HUES6 (cell line): ENCODE results near the gene PTPRR.

ENCODE experiments used
- H3K27ac ChIP-seq: 2 replicates; pipeline ENCODE4 v1.7.0; 2013; ENCODE audit warnings: low read depth, mild to moderate bottlenecking, low read length, inconsistent platforms
- H3K27me3 ChIP-seq: 2 replicates; pipeline ENCODE4 v1.6.1; 2013; ENCODE audit warnings: low read length; ENCODE audit not compliant: control insufficient read depth, insufficient read depth
- H3K36me3 ChIP-seq: 2 replicates; pipeline ENCODE4 v1.6.1; 2013; ENCODE audit warnings: low read length; ENCODE audit not compliant: control insufficient read depth, insufficient read depth
- H3K4me1 ChIP-seq: 2 replicates; pipeline ENCODE4 v1.6.1; 2013; ENCODE audit warnings: low read length; ENCODE audit not compliant: control insufficient read depth, insufficient read depth
- H3K4me3 ChIP-seq: 2 replicates; pipeline ENCODE4 v1.5.1; 2013; ENCODE audit warnings: low read depth, low read length
- H3K9ac ChIP-seq: one replicate; pipeline ENCODE4 v1.6.1; 2013; ENCODE audit warnings: mild to moderate bottlenecking, low read length
- H3K9me3 ChIP-seq: 2 replicates; pipeline ENCODE4 v1.6.1; 2013; ENCODE audit warnings: low read depth, low read length; ENCODE audit not compliant: control insufficient read depth, insufficient read depth

PTPRR gene

DNA sequence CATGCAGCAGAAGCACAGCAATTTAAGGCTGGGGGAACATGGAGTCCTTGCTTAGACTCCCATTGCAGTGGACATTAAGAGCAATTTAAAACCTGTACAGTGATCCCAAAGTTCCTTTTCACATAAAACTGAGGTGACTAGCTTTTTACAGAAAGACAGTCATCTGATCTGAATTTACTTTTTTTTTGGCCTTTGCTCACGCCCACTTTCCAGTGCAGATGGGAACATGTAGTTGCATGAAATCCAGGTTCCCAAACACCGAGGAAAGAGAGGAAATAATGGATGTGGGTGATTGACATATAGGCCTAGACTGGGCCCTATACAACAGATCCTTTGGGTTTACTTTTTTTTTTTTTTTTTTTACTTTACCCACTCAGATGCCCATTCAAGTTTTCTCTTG is 156.9 kb downstream of the PTPRR start:
- Histone ChIP-seq H3K9me3 (peaks cover 10% of the 10 kb centered on the region), H3K27me3 (no peaks in the 10 kb centered on the region)

DNA sequence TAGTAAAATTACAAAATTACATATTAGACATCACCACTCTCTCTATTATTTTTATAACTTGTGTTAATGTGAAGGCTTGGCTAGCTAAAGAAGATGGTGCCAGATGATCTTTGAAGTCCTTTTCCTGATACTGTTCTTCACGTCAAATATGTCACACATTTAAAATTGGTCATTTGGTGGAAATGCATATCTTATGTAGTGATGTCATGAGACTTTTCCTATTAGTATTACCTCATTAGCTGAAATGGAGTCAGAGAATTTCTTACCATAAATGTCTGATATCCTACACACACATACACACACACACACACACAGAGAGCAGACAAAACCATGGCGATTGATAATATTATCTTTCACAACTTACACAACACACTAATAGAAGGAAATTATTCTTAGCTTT is 158.5 kb downstream of the PTPRR start:
- H3K4me1 ChIP-seq: peaks cover 16% of the 10 kb centered on the region
- H3K9me3 ChIP-seq: peaks cover 10% of the 10 kb centered on the region
- H3K4me3 ChIP-seq: no peak overlapping the region

More for the DNA sequence above, 156.9 kb downstream of the PTPRR start:
- Histone ChIP-seq H3K9ac (no peak overlapping the region), H3K36me3 (no peaks in the 10 kb centered on the region), H3K4me3 (no peak overlapping the region), H3K27ac (no peak overlapping the region), H3K4me1 (peaks cover 2% of the 10 kb centered on the region; the same call in 1 of the 2 replicates)

DNA sequence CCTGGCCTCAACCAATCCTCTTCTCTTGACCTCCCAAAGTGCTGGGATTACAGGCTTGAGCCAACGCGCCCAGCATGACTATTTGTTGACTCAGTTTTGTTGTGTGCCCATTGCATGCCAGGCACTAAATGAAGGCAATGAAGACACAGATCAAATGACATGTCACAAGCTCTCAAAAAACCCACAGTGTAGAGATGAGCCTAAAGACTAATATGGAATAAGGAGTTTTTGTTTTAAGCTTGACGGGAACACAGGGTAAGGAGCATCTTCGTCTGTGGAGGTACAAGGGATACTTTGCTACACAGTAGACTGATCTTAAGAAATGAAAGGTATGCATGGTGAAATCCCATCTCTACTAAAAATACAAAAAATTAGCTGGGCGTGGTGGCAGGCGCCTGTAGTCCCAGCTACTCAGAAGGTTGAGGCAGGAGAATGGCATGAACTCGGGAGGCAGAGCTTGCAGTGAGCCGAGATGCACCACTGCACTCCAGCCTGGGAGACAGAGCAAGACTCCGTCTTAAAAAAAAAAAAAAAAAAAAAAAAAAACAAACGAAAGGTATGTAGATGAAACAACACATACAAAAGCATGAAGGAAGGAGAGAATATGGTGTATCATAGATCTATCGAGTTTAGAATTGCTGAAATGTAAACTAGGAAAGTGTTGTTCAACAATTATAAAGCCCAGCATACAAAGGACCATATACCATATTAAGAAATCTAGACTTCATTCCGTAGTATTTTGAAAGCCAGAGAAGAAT is 161.2 kb downstream of the PTPRR start:
- Histone ChIP-seq H3K9me3 (peaks cover 4% of the 10 kb centered on the region), H3K4me3 (no peak overlapping the region), H3K9ac (no peak overlapping the region), H3K4me1 (peaks cover 28% of the 10 kb centered on the region), H3K27me3 (no peaks in the 10 kb centered on the region), H3K36me3 (no peaks in the 10 kb centered on the region), H3K27ac (no peak overlapping the region)

More for the DNA sequence above, 158.5 kb downstream of the PTPRR start:
- Histone ChIP-seq H3K9ac (no peak overlapping the region), H3K36me3 (no peaks in the 10 kb centered on the region), H3K27me3 (no peaks in the 10 kb centered on the region), H3K27ac (no peak overlapping the region)

DNA sequence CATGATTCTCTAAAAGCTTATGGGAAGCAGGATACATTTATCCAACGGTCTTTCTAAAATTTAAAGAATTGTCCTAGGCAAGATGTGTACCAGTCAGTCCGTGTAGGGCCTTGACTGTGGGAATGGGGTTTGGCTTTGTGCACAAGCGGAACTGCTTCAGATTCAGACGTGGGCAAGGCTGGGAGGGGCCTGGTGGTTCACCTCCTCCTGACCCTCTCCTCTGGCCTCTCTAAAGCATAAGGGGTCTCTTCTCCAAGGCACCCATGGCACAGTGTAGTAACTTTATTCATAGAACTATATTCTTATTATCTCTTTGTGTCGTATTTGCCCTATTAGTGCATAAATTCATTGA is 162.1 kb downstream of the PTPRR start:
- Histone ChIP-seq H3K27ac (peak overlapping the region; percentile 72), H3K4me1 (peaks cover 30% of the 10 kb centered on the region)

DNA sequence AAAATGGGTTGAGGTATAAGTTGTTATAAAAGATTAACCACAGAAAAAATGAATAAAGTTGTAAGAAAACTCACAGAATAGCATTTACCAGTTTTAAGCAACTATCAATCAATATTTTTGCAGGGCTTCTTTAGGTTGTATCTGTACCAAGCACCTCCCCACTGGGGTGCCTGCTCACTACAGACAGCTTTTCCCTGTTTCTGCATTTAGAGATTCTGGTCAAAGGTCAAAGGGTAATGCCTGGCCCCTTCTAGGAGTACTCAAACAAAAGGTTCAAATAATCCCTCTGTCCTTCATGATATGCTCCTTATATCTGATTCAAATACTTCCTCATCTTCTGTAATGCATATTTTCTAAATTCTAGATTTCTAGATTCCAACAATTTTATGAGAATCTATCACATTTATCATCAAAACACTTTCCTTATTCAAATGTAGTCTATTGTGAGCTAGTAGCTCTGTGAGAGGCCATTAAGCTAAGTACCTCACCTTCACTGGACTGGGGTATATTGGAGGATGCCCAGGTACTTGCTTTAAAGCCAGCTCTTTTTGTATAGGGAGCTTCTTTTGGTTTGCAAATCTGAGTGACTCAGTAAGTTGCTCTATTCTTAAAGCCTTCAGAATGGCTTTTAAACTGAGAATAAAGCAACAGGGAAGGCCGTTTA is 162.6 kb downstream of the PTPRR start:
- Histone ChIP-seq H3K4me1 (peaks cover 30% of the 10 kb centered on the region), H3K36me3 (no peaks in the 10 kb centered on the region), H3K9ac (no peak overlapping the region), H3K27ac (peak overlapping the region; percentile 72), H3K9me3 (no peaks in the 10 kb centered on the region), H3K27me3 (no peaks in the 10 kb centered on the region), H3K4me3 (no peak overlapping the region)

More for the DNA sequence above, 162.1 kb downstream of the PTPRR start:
- no peaks in the 10 kb centered on the region for H3K9me3 ChIP-seq
- no peaks in the 10 kb centered on the region for H3K36me3 ChIP-seq
- no peaks in the 10 kb centered on the region for H3K27me3 ChIP-seq
- H3K4me3 ChIP-seq: no peak overlapping the region
- no peak overlapping the region for H3K9ac ChIP-seq

DNA sequence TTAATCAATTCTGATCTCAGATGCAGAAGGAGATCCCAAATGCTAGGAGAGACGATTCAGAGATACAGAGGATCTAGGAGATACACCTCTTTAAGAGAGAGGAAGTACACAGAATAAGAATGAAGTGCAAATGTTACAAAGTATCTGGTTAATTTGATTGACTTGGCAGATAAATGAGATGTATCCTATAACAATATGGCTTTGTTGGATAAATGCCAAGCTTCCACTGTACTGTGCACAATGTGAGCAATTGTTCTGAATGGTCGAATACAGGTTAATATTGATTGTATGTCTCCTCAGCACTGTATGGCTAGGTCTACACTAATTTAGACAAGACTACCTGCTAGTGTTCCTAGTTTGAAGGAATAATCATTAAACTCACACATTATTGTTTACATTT is 163.7 kb downstream of the PTPRR start:
- H3K4me3 ChIP-seq: no peak overlapping the region
- H3K36me3 ChIP-seq: no peaks in the 10 kb centered on the region
- H3K9ac ChIP-seq: no peak overlapping the region
- no peak overlapping the region for H3K27ac ChIP-seq
- peaks cover 30% of the 10 kb centered on the region for H3K4me1 ChIP-seq
- H3K27me3 ChIP-seq: no peaks in the 10 kb centered on the region
- H3K9me3 ChIP-seq: no peaks in the 10 kb centered on the region

DNA sequence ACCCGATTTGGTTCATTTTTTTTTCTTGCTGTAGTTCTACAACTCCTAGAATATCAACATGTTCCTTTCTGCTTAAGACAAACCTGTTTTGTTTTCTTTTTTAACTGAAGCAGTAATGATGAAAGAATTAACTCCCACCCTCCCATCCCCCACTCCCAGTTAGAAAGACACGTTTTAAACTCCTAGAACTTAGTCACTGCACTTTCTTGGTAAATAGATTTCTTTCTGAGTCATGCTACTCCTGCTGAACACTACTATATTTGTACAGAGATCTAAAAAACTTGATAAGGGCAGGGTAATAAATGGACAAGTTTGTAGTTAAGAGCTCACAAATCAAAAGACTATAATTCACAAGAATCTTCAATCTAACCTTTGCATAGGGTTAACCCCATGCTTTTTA is 164.4 kb downstream of the PTPRR start:
- H3K36me3 ChIP-seq: no peaks in the 10 kb centered on the region
- H3K4me3 ChIP-seq: no peak overlapping the region
- H3K9me3 ChIP-seq: no peaks in the 10 kb centered on the region
- no peak overlapping the region for H3K9ac ChIP-seq
- no peak overlapping the region for H3K27ac ChIP-seq
- H3K4me1 ChIP-seq: peaks cover 30% of the 10 kb centered on the region
- no peaks in the 10 kb centered on the region for H3K27me3 ChIP-seq

DNA sequence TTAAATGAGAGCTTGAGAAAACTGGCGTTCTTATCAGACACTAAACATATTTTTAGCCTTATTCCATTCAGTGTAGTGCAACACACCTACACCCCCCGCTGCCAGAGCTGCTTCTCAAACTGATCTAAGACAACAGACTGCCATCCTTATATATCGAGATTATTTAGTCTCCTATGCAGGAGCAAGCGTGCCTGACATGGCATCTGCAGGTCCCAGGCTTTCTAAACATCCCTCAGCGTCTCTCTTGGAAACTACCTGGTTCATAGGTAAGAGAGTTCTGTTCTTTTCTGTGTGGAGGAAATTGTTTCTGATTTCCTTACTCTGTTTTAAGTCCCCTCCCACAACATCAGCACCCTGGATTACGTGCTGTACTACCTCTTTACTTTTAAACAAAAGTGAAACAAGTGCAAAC is 166.2 kb downstream of the PTPRR start:
- Histone ChIP-seq H3K27me3 (no peaks in the 10 kb centered on the region), H3K27ac (no peak overlapping the region), H3K9ac (no peak overlapping the region), H3K36me3 (no peaks in the 10 kb centered on the region), H3K4me1 (peaks cover 30% of the 10 kb centered on the region), H3K4me3 (no peak overlapping the region), H3K9me3 (no peaks in the 10 kb centered on the region)

DNA sequence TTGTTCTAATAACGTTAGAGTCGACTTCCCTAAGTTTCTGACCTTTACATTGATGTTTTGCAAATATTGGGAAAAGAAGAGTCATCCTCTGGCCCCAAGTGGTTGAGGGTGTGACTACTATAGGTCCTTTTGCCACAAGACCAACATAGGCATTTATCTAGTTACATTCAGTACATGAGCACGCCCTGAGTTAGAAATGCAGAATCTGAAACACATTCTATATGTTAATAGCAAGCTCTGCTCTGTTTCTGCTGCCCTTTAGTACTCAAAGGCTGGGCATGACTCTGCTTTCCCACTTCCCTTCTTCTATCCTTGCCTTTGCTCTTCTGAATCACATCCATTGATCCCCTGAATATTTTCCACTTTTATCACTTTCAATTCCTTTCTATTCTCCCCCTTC is 168.2 kb downstream of the PTPRR start:
- H3K27me3 ChIP-seq: no peaks in the 10 kb centered on the region
- H3K9me3 ChIP-seq: no peaks in the 10 kb centered on the region
- H3K4me3 ChIP-seq: no peak overlapping the region
- no peak overlapping the region for H3K9ac ChIP-seq
- peaks cover 16% of the 10 kb centered on the region; the same call in 1 of the 2 replicates for H3K4me1 ChIP-seq
- H3K27ac ChIP-seq: no peak overlapping the region
- H3K36me3 ChIP-seq: no peaks in the 10 kb centered on the region

DNA sequence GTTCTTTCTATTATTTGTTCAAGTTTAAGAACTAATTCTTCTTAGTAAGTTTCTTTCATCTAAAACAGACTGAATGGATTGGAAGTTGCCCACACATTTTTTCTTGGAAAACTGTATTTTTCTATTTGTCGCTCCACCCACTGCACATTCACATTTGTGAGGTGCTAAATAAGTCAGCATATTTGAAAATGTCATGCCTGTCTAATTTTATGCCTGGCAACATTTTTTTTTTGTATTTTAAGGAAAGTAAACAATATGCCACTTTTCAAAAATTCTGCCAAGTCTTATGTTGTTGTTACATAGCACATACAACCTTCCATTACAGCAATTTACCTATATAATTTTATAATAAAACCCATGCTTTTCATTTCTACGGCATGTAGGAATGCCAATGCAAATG is 170.6 kb downstream of the PTPRR start:
- Histone ChIP-seq H3K27me3 (no peaks in the 10 kb centered on the region), H3K27ac (no peak overlapping the region)

DNA sequence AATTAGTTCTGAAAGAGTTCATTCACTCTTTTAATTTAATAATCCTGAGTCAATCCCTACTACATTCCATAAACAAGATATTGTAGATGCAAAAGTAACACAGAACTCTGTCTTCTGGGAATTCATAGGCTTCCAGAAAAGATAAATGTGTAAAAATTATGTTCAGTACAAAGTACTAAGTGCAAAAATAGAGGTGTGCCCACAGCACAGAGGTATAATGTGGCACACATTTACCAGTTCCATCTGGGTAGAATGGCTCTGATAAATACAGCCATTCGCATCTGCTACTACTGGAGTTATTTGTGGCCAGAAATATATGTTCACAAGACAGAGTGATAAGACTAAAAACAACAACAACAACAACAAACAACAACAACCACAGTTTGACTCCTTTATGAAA is 171.7 kb downstream of the PTPRR start:
- Histone ChIP-seq H3K27ac (no peak overlapping the region), H3K27me3 (no peaks in the 10 kb centered on the region), H3K4me3 (no peak overlapping the region), H3K9me3 (no peaks in the 10 kb centered on the region), H3K36me3 (no peaks in the 10 kb centered on the region), H3K9ac (no peak overlapping the region), H3K4me1 (no peaks in the 10 kb centered on the region)

More for the DNA sequence above, 170.6 kb downstream of the PTPRR start:
- H3K4me3 ChIP-seq: no peak overlapping the region
- peaks cover 4% of the 10 kb centered on the region; the same call in 1 of the 2 replicates for H3K4me1 ChIP-seq
- H3K36me3 ChIP-seq: no peaks in the 10 kb centered on the region
- H3K9ac ChIP-seq: no peak overlapping the region
- H3K9me3 ChIP-seq: no peaks in the 10 kb centered on the region
